ENCODE data around the gene CD38.

DNA sequence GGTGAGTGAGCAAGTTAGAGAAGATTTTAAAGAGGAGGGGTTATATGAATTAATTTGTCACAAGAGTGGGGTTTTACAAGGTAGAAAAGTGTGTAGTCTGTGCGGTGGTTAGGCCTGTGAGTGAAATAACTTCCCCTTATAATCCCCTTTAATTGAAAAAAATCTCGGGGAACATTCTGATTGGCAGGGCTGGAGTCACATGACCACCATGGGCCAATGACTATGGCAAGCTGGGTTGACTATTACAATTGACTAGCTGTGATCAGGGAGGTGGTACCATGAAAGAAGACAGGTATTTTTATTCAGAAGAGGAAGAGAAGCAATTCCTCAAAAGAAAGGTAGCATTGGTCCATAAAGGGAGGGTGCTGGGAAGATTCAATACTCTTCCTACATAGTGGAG lies 27.0 kb upstream of the CD38 start:
- TF ChIP-seq, protein P1, sequence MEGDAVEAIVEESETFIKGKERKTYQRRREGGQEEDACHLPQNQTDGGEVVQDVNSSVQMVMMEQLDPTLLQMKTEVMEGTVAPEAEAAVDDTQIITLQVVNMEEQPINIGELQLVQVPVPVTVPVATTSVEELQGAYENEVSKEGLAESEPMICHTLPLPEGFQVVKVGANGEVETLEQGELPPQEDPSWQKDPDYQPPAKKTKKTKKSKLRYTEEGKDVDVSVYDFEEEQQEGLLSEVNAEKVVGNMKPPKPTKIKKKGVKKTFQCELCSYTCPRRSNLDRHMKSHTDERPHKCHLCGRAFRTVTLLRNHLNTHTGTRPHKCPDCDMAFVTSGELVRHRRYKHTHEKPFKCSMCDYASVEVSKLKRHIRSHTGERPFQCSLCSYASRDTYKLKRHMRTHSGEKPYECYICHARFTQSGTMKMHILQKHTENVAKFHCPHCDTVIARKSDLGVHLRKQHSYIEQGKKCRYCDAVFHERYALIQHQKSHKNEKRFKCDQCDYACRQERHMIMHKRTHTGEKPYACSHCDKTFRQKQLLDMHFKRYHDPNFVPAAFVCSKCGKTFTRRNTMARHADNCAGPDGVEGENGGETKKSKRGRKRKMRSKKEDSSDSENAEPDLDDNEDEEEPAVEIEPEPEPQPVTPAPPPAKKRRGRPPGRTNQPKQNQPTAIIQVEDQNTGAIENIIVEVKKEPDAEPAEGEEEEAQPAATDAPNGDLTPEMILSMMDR (IDR thresholded peaks at IDR 0.05) = no peak
- TF ChIP-seq POLR2AphosphoS5 (IDR thresholded peaks at IDR 0.05) (no peak), POLR2A (IDR thresholded peaks at IDR 0.05) (no peak)
